ENCODE data around the gene C10orf88. TPM values are rescaled to one million over a fixed set of nuclear protein-coding genes. Genes with fewer than 3 reads are reported as not detected.
A peak's percentile ranks its signal among the peaks of the same experiment; 100 is the strongest.

The C10orf88 gene
- total RNA-seq, 1 donor from 2014 or later: 10.0 TPM

GRCh38 chr10:122939133-122939855 is 14.7 kb downstream of the C10orf88 start:
- Histone ChIP-seq H3K36me3 (ENCODE audit: control insufficient read depth, insufficient read depth, low read length) (no peaks in the 10 kb centered on the region), H3K4me3 (ENCODE audit: low read depth, low read length) (no peak overlapping the region), H3K27me3 (ENCODE audit: control insufficient read depth, insufficient read depth, low read length) (no peaks in the 10 kb centered on the region)
- DNase-seq (ENCODE audit: low read depth): no peak
- FAIRE-seq: no peak
- TF ChIP-seq CTCF (IDR thresholded peaks at IDR 0.05; ENCODE audit: insufficient read depth, low read length, severe bottlenecking): no peak

- Histone ChIP-seq H3K27me3 (ENCODE audit: control insufficient read depth, insufficient read depth, low read length) (no peaks in the 10 kb centered on the region), H3K36me3 (ENCODE audit: control insufficient read depth, insufficient read depth, low read length) (no peaks in the 10 kb centered on the region), H3K4me3 (ENCODE audit: low read depth, low read length) (no peak overlapping the region)
- DNase-seq (ENCODE audit: low read depth): peak; percentile 1
- FAIRE-seq: no peak
- no peak for TF ChIP-seq CTCF (IDR thresholded peaks at IDR 0.05; ENCODE audit: insufficient read depth, low read length, severe bottlenecking)
Measured at GRCh38 chr10:122931088-122931906, 22.7 kb downstream of the C10orf88 start.

- no peak overlapping the region for H3K4me3 ChIP-seq (ENCODE audit: low read depth, low read length)
- no peaks in the 10 kb centered on the region for H3K27me3 ChIP-seq (ENCODE audit: control insufficient read depth, insufficient read depth, low read length)
- no peak for DNase-seq (ENCODE audit: low read depth)
- FAIRE-seq: no peak
- no peak for TF ChIP-seq CTCF (IDR thresholded peaks at IDR 0.05; ENCODE audit: insufficient read depth, low read length, severe bottlenecking)
- H3K36me3 ChIP-seq (ENCODE audit: control insufficient read depth, insufficient read depth, low read length): no peaks in the 10 kb centered on the region
Measured at GRCh38 chr10:122930140-122930539, 23.9 kb downstream of the C10orf88 start.

GRCh38 chr10:122915700-122916099 is 38.3 kb downstream of the C10orf88 start:
- Histone ChIP-seq H3K36me3 (ENCODE audit: control insufficient read depth, insufficient read depth, low read length) (no peaks in the 10 kb centered on the region), H3K4me3 (ENCODE audit: low read depth, low read length) (no peak overlapping the region), H3K27me3 (ENCODE audit: control insufficient read depth, insufficient read depth, low read length) (no peaks in the 10 kb centered on the region)
- DNase-seq (ENCODE audit: low read depth): no peak
- FAIRE-seq: no peak
- TF ChIP-seq CTCF (IDR thresholded peaks at IDR 0.05; ENCODE audit: insufficient read depth, low read length, severe bottlenecking): no peak

- no peaks in the 10 kb centered on the region for H3K36me3 ChIP-seq (ENCODE audit: control insufficient read depth, insufficient read depth, low read length)
- no peak for TF ChIP-seq CTCF (IDR thresholded peaks at IDR 0.05; ENCODE audit: insufficient read depth, low read length, severe bottlenecking)
- no peak overlapping the region for H3K4me3 ChIP-seq (ENCODE audit: low read depth, low read length)
- DNase-seq (ENCODE audit: low read depth): peak; percentile 38
- H3K27me3 ChIP-seq (ENCODE audit: control insufficient read depth, insufficient read depth, low read length): no peaks in the 10 kb centered on the region
- FAIRE-seq: no peak
Measured at GRCh38 chr10:122911889-122912484, 42.0 kb downstream of the C10orf88 start.
